ENCODE measurements around the gene BCL6B.

DNA sequence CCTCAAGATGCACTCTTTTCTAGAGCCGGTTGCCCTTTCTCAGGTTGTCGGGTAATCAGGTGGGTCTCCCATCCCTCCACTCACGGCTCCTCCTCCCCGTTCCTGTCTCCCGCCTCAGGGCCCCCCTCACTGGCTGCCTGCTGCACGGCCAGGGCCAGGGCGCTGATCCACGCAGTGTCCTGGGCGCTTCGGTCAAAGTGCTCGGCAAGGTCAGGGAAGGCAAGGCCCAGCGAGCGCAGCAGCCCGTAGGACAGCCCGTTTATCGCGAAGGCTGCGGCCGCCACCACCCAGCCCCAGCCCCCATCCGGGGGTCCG is 20.3 kb downstream of the BCL6B start:
- TF ChIP-seq, protein P1, sequence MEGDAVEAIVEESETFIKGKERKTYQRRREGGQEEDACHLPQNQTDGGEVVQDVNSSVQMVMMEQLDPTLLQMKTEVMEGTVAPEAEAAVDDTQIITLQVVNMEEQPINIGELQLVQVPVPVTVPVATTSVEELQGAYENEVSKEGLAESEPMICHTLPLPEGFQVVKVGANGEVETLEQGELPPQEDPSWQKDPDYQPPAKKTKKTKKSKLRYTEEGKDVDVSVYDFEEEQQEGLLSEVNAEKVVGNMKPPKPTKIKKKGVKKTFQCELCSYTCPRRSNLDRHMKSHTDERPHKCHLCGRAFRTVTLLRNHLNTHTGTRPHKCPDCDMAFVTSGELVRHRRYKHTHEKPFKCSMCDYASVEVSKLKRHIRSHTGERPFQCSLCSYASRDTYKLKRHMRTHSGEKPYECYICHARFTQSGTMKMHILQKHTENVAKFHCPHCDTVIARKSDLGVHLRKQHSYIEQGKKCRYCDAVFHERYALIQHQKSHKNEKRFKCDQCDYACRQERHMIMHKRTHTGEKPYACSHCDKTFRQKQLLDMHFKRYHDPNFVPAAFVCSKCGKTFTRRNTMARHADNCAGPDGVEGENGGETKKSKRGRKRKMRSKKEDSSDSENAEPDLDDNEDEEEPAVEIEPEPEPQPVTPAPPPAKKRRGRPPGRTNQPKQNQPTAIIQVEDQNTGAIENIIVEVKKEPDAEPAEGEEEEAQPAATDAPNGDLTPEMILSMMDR (IDR thresholded peaks at IDR 0.05): no peak
- no peak for TF ChIP-seq POLR2A (IDR thresholded peaks at IDR 0.05)

Measured in uterus (tissue), 2 donors.